ENCODE results near the gene CENPF. TPM values are rescaled to one million over a fixed set of nuclear protein-coding genes. Genes with fewer than 3 reads are reported as not detected.

CENPF gene
- total RNA-seq, 1 donor from 2014 or later, result 254 TPM

DNA sequence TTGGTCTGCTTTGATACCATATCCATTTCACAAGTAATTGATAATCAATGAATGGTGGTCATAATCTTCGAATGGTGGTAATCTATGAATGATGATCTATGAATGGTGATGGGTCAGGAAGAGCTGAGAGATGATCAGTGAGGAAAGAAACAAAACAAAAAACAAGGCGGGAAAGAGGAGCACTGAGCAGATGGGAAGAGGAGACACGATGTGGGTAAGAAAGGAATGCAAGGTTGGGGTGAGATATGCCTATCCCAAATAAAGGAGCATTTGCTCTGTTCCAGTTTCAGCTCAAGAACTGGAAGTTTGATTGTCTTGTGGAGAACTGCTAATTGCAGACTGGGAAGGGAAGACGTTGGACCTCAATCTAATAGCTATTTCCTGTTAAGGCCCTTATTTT, 73.8 kb downstream of the CENPF start:
- H3K4me2 ChIP-seq, result no peak overlapping the region
- Mint-ChIP-seq H3K4me1 (no peaks in the 10 kb centered on the region), H3K27ac (no peak overlapping the region), H3K9me3 (peaks cover 9% of the 10 kb centered on the region), H3K27me3 (ENCODE audit: insufficient read depth, low read depth) (peaks cover 2% of the 10 kb centered on the region), H3K4me3 (no peak overlapping the region), H3K36me3 (peaks cover 18% of the 10 kb centered on the region)
- H3F3A ChIP-seq (ENCODE audit: low read depth), result no peaks in the 10 kb centered on the region
- no peak overlapping the region for H3K9ac ChIP-seq
- H3K79me2 ChIP-seq (ENCODE audit: low read depth), result no peaks in the 10 kb centered on the region
- H3K27ac ChIP-seq, result no peak overlapping the region
- no peaks in the 10 kb centered on the region for H4K20me1 ChIP-seq (ENCODE audit: low read depth)
- no peak for DNase-seq (ENCODE audit: low spot score)
- no peaks in the 10 kb centered on the region for H3K9me3 ChIP-seq (ENCODE audit: low read depth)
- no peak overlapping the region for H2AFZ ChIP-seq (replicated peaks)
- H3K4me1 ChIP-seq, result no peaks in the 10 kb centered on the region
- H3K27me3 ChIP-seq, result no peaks in the 10 kb centered on the region
- no peaks in the 10 kb centered on the region for H3K36me3 ChIP-seq
- TF ChIP-seq CTCF (IDR thresholded peaks at IDR 0.05) (no peak), EZH2 (IDR thresholded peaks at IDR 0.05) (no peak), EZH2phosphoT487 (IDR thresholded peaks at IDR 0.05) (no peak)
- no peak overlapping the region for H3K4me3 ChIP-seq

DNA sequence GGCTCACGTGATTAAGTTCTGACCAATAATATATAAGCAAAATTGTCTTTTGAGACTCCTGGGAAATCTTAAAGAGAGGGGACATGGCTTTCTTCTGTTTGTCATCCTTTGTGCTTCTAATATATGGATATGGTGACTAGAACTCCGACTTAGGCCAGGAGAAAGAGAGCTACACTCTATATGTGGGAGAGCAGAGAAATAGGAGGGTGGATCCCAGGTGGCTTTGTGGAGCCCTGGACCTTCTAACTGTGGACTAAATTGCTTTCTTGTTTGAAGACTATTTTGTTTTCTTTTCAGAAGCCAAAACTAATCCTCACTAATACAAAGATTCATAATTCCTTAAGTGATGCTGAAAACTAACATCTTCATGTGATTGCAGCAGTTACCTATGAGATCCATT, 75.0 kb downstream of the CENPF start:
- no peak overlapping the region for H3K27ac ChIP-seq
- no peaks in the 10 kb centered on the region for H4K20me1 ChIP-seq (ENCODE audit: low read depth)
- no peaks in the 10 kb centered on the region for H3K27me3 ChIP-seq
- Mint-ChIP-seq H3K4me1 (no peaks in the 10 kb centered on the region), H3K4me3 (no peak overlapping the region), H3K27ac (no peak overlapping the region), H3K36me3 (peaks cover 8% of the 10 kb centered on the region), H3K27me3 (ENCODE audit: insufficient read depth, low read depth) (peaks cover 4% of the 10 kb centered on the region), H3K9me3 (peaks cover 6% of the 10 kb centered on the region)
- H2AFZ ChIP-seq (replicated peaks), result no peak overlapping the region
- no peak for DNase-seq (ENCODE audit: low spot score)
- no peaks in the 10 kb centered on the region for H3K9me3 ChIP-seq (ENCODE audit: low read depth)
- no peaks in the 10 kb centered on the region for H3F3A ChIP-seq (ENCODE audit: low read depth)
- H3K9ac ChIP-seq, result no peak overlapping the region
- no peak for TF ChIP-seq EZH2phosphoT487 (IDR thresholded peaks at IDR 0.05)
- TF ChIP-seq EZH2 (IDR thresholded peaks at IDR 0.05), result no peak
- no peak for TF ChIP-seq CTCF (IDR thresholded peaks at IDR 0.05)
- no peak overlapping the region for H3K4me3 ChIP-seq
- no peaks in the 10 kb centered on the region for H3K4me1 ChIP-seq
- no peaks in the 10 kb centered on the region for H3K79me2 ChIP-seq (ENCODE audit: low read depth)
- H3K4me2 ChIP-seq, result no peak overlapping the region
- H3K36me3 ChIP-seq, result no peaks in the 10 kb centered on the region

DNA sequence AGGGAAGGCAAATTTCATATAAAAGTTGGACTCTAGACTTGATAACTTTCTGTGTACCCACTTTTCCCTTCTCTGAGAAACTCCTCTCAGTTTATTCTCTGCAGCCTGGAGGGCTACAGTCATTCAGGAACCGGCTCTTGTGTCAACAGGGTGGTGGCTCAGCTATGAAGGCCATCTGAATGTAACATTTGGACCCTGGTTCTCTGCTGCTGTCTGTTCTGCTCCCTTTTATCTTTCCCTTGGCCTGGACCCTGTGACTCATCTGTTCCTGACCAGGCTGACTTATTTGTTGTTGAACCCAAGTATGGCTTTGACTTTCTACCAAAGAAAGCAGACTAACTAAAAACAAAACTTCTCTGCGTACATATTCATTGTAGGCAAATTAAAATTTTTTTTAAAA, 75.4 kb downstream of the CENPF start:
- Histone ChIP-seq H3K4me2 (no peak overlapping the region), H3F3A (ENCODE audit: low read depth) (no peaks in the 10 kb centered on the region), H2AFZ (replicated peaks) (no peak overlapping the region), H3K4me1 (no peaks in the 10 kb centered on the region), H3K4me3 (no peak overlapping the region), H3K27me3 (no peaks in the 10 kb centered on the region), H4K20me1 (ENCODE audit: low read depth) (no peaks in the 10 kb centered on the region), H3K27ac (no peak overlapping the region), H3K79me2 (ENCODE audit: low read depth) (no peaks in the 10 kb centered on the region), H3K9me3 (ENCODE audit: low read depth) (no peaks in the 10 kb centered on the region), H3K36me3 (no peaks in the 10 kb centered on the region), H3K9ac (no peak overlapping the region)
- Mint-ChIP-seq H3K9me3 (peaks cover 6% of the 10 kb centered on the region), H3K4me3 (no peak overlapping the region), H3K27ac (no peak overlapping the region), H3K27me3 (ENCODE audit: insufficient read depth, low read depth) (peaks cover 4% of the 10 kb centered on the region), H3K36me3 (peaks cover 8% of the 10 kb centered on the region), H3K4me1 (peaks cover under 1% of the 10 kb centered on the region)
- TF ChIP-seq CTCF (IDR thresholded peaks at IDR 0.05) (no peak), EZH2phosphoT487 (IDR thresholded peaks at IDR 0.05) (no peak), EZH2 (IDR thresholded peaks at IDR 0.05) (no peak)
- DNase-seq (ENCODE audit: low spot score), result no peak
